Measurements from ENCODE around the gene NXPE1.
"Not testable (repeated sequence)": the region's sequence is repeated elsewhere in the genome, so short reads cannot be mapped to it uniquely, and the experiment has no call there.

NXPE1 gene

DNA sequence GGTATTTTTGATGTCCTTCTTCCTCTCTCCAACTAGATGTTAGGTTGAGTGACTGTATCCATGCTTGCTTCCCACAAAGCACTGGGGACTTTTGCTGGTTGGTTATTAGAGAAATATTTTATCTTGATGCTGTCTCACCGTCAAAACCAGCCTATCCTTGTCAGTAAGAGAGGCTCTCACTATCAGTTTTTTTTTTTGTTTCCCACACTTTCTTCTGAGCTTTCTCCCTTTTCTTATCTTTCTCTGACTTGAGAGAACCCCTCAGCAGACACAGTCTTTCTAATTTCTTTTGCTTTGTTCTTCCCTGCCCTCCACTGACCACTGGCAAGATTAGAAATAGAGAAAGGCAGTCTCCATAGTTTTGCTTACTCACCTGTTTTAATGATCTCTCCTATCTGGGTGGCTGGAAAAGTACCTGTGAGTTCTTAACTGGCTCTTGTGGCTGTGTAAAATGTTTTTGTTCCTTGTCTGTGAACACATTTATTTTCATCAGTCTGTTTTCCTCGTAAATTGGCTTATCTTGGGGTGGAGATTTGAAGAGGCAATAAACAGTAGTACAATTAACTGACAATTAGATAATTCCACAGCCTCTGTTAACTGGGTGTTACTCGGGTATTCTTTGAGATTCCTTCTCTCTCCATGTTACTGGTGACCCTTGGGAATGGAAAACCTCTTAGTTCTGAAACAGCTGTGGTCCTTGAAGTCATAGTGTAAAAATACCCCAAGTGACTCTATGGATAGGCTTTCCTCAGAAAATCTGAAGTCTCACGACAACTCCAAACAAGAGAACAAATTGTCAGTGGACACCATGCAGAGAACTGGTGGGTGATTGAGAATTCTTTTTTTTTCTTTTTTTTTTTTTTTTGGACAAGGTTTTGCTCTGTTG is at the start of gene NXPE1:
NXPE1 (minus strand) TSS at position 457 of the 886 bp plus-strand sequence. CDS start 8,680 bp downstream, outside the sequence.
- no peak for DNase-seq (ENCODE audit: low spot score)

DNA sequence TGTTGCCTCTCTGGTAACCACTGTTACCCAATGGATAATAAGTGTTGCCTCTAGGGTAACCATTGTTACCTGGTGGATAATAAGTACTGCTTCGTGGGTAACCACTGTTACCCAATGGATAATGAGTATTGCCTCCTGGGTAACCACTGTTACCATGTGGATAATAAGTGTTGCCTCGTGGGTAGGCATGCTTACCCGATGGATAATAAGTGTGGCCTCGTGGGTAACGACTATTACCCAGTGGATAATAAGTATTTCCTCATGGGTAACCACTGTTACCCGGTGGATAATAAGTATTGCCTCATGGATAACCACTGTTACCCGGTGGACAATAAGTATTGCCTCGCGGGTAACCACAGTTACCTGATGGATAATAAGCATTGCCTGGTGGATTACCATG is 49.7 kb upstream of the NXPE1 start:
- DNase-seq (ENCODE audit: low spot score), result no peak

DNA sequence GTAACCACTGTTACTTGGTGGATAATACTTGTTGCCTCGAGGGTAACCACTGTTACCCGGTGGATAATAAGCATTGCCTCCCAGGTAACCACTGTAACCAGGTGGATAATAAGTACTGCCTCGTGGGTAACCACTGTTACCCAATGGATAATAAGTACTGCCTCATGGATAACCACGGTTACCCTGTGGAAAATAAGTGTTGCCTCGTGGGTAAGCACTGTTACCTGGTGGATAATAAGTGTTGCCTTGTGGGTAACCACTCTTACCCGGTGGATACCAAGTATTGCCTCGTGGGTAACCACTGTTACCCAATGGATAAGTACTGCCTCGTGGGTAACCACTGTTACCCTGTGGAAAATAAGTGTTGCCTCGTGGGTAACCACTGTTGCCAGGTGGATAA is 48.9 kb upstream of the NXPE1 start:
- not testable (repeated sequence) for DNase-seq (ENCODE audit: low spot score)

DNA sequence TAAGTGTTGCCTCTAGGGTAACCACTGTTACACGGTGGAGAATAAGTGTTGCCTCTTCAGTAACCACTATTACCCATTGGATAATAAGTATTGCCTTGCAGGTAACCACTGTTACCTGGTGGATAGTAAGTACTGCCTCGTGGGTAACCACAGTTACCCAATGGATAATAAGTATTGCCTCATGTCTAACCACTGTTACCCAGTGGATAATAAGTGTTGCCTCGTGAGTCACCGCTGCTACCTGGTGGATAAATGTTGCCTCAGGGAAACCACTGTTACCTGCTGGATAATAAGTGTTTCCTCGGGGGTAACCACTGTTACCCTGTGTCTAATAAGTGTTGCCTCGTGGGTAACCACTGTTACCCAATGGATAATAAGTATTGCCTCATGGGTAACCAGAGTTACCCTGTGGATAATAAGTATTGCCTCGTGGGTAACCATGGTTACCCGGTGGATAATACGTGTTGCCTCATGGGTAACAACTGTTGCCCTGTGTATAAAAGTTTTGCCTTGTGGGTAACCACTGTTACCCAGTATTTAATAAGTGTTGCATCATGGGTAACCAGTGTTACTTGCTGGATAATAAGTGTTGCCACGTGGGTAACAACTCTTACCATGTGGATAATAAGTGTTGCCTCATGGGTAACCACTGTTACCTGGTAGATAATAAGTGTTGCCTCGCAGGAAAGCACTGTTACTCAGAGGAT is 48.2 kb upstream of the NXPE1 start:
- DNase-seq (ENCODE audit: low spot score), result no peak

DNA sequence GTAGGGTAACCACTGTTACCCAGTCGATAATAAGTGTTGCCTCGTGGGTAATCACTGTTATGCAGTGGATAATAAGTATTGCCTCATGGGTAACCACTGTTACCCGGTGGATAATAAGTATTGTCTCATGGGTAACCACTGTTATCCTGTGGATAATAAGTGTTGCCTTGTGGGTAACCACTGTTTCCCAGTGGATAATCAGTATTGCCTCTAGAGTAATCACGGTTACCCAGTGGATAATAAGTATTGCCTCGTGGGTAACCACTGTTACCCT is 47.1 kb upstream of the NXPE1 start:
- DNase-seq (ENCODE audit: low spot score), result not testable (repeated sequence)

DNA sequence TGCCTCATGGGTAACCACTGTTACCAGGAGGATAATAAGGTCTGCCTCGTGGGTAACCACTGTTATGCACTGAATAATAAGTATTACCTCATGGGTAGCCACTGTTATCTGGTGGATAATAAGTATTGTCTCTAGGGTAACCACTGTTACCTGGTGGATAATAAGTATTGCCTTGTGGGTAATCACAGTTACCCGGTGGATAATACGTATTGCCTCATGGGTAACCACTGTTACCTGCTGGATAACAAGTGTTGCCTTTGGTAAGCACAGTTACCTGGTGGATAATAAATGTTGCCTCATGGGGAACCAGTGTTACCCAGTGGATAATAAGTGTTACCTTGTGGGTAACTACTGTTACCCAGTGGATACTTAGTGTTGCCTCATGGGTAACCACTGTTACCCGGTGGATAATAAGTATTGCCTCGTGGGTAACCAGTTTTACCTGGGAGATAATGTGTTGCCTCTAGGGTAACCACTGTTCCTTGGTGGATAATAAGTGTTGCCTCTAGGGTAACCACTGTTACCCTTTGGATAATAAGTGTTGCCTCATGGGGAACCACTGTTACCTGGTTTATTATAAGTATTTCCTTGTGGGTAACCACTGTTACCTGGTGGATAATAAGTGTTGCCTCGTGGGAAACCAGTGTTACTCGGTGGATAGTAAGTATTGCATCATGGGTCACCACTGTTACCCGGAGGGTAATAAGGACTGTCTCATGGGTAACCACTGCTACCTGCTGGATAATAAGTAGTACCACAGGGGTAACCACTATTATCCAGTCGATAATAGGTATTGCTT is 46.5 kb upstream of the NXPE1 start:
- no peak for DNase-seq (ENCODE audit: low spot score)

DNA sequence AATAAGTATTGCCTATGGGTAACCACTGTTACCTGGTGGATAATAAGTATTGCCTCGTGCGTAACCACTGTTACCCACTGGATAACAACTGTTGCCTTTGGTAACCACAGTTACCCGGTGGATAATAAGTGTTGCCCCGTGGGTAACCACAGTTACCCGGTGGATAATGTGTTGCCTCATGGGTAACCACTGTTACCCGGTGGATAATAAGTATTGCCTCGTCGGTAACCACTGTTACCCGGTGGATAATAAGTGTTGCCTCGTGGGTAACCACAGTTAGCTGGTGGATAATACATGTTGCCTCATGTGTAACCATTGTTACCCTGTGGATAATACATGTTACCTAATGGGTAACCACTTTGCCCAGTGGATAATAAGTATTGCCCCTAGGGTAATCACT is 45.7 kb upstream of the NXPE1 start:
- DNase-seq (ENCODE audit: low spot score), result no peak

DNA sequence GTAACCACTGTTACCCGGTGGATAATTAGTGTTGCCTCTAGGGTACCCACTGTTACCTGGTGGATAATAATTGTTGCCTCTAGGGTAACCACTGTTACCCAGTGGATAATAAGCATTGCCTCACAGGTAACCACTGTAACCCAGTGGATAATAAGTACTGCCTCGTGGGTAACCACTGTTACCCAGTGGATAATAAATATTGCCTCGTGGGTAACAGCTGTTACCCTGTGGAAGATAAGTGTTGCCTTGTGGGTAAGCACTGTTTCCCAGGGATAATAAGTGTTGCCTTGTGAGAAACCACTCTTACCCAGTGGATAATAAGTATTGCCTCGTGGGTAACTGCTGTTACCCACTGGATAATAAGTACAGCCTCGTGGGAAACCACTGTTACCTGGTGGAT is 45.2 kb upstream of the NXPE1 start:
- no peak for DNase-seq (ENCODE audit: low spot score)

DNA sequence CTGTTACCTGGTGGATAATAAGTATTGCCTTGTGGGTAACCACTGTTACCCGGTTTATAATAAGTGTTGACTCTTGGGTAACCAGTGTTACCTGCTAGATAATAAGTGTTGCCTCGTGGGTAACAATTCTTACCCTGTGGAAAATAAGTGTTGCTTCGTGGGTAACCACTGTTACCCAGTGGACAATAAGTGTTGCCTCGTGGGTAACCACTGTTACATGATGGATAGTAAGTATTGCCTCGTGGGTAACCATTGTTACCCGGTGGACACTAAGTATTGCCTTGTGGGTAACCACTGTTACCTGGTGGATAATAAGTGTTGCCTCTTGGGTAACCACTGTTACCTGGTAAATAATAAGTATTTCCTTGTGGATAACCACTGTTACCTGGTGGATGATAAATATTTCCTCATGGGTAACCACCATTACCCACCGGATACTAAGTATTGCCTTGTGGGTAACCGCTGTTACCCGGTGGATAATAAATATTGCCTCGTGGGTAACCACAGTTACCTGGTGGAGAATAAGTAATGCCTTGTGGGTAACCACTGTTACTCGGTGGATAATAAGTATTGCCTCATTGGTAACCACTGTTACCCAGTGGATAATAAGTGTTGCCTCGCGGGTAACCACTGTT is 44.6 kb upstream of the NXPE1 start:
- no peak for DNase-seq (ENCODE audit: low spot score)

DNA sequence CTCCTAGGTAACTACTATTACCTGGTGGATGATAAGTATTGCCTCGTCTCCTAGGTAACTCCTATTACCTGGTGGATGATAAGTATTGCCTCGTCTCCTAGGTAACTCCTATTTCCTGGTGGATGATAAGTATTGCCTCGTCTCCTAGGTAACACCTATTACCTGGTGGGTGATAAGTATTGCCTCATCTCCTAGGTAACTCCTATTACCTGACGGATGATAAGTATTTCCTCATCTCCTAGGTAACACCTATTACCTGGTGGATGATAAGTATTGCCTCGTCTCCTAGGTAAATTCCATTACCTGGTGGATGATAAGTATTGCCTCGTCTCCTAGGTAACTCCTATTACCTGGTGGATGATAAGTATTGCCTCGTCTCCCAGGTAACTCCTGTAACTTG is 43.5 kb upstream of the NXPE1 start:
- not testable (repeated sequence) for DNase-seq (ENCODE audit: low spot score)

DNA sequence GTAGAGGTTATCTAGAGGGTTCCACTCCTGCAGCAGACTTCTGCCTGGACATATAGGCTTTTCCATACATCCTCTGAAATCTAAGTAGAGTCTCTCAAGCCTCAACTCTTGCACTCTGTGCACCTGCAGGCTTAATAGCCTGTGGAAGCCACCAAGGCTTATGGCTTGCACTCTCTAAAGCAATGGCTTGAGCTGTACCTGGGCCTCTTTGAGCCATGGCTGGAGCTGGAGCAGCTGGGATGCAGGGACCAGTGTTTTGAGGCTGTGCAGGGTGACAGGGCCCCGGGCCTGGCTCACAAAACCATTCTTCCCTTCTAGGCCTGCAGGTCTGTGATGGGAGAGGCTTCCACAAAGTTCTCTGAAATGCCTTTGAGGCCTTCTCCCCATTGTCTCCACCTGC is 38.8 kb upstream of the NXPE1 start:
- no peak for DNase-seq (ENCODE audit: low spot score)

DNA sequence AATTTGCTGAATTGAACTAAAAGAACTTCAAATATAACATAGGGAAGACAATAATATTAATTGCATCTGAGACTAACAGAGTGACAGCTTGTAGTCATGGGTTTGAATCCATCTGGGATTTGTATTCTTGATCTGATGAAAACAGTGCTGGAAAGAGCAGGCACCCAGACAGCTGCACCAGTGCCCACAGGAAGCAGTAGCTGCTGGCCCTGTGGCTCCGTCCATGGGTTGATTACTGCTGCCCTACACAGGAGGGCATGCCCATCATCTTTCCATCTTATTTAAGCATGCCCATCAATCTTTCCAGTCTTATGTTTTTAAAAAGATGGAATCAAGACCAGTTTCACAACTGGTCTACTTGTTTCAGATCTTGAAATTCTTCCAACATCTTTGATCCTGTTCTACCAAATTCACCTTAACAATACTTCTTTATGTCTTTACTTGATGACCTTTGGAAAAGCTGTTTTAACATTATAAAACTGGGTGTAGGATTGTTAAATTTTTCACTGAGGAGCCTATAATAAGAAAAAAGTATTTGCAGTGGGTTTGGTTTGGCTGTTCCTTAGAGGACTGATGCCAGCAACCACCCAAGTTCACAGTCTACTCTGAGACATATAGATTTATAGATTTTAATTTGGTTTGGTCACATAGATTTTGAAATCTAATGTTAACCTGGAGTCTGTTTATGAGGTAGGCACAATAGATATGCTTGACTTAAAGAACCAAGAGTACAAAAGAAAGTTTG is 36.7 kb upstream of the NXPE1 start:
- DNase-seq (ENCODE audit: low spot score), result no peak

DNA sequence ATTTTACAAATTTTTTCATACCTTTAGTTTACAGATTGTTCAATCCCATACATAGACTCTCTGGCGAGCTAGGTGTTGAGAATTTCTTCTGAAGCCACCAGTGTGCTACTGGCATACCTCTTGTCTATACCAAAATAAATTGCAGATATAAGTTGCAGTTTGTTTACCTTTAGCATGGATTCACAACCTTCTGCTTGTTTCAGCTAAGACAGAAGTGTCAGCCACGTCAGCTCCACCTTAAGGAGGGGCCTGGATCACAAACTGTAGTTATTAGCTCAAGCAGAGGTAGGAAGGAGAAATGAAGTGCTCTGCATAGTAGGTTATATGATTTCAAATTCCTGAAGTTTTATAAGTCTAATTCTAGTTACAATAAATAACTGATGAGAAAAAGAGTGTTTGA is 35.9 kb upstream of the NXPE1 start, which contains the start of gene NXPE4:
NXPE4 (minus strand) TSS at position 216 of the 400 bp plus-strand sequence. CDS start 1,027 bp downstream, outside the sequence.
- DNase-seq (ENCODE audit: low spot score), result no peak

DNA sequence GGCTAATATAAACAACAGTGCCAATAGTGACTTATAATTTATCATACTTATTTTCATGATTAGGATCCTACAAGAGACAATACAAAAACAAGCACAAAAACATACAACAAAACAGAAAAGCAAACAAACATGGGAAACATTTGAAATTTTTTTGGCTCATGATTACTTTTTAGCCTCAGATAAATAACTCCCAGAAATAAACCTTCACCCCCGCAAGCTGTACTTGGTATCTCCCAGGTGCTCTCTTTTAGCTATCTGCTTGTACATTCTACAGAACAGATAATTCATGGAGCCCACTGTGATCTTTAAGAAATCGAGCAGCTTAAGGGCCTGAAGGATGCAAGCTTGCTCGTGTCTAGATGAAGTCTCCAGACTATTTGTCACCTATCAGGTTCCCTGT is 35.0 kb upstream of the NXPE1 start:
- DNase-seq (ENCODE audit: low spot score), result no peak

DNA sequence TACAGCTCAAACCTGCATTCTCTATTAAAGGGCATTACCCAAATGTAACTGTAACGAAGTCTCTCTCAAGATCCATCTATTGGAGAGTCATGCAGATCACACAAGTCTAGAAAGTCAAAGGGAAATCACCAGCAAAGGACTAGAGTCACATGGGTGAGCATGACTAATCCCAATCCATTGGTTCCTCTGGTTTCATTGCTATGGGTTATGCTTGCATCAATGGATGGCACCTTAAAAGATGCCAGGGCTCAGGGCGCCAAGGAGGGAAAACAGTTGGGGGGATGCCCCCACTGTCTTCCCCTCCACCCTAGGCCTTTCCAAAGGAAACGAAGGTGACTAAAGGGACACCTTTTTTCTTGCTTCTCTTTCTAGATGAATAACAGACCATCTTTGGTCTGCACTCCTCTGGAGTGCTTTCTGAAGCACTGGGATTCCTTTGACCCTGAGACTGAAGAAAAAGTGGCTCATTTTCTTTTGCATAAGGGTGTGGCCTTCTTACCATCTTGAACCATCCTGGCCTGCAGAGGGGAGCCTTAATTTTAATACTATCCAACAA is 27.8 kb upstream of the NXPE1 start:
- no peak for DNase-seq (ENCODE audit: low spot score)

DNA sequence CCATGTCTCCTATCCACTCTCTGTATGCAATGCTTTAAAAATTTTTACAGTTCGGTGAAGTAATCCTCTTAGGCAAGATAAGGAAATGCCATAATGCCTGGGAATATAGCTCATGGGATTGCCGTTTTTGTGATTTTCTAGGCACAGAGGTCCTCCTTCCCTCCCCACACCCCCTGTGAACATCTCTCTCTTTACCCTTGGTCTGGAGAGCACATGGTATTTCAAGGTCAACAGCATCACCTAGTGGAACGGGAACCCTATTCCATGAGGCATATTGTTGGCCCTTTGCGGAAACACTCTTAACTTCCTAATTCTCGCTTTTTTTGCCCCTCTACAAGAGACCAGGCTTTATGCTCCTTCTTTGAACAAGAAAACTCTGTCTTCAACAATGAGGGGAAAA is 27.1 kb upstream of the NXPE1 start:
- DNase-seq (ENCODE audit: low spot score), result no peak

DNA sequence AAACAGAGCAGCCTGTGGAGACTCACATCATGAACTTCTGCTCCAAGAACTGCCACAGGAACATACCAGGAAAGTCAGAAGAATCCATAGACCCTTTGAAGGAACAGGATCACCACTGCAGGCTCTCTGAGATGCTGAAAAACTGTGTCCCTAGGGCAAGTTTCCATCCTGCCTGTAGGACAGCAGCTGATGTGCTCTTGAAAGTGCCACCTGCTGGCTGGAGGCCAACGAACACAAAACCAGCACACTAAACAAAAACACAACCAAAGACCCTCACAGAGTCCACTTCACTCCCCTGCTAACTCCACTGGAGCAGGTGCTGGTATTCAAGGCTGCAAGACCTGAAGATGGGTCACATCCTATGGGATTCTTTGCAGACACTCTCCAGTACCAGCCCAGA is 12.0 kb upstream of the NXPE1 start:
- DNase-seq (ENCODE audit: low spot score), result no peak

DNA sequence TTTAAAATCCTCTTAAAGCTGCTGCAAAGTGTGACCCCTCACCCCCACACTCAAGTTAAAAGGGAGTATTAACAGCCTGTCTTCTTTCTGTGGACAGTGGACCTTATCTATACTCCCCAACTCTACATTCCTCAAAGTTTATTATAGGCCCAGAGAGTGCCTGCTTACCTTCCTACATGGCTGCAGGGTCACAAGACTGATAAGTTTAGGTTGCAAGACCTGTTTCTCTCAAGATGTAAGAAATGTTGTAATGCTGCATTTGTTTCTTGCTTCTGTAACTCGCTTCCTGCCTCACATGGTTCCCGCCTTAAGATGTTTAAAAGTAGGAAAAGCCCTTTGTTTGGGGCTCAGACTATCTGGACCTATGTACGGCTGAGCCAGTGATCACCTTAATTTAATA is 10.1 kb upstream of the NXPE1 start:
- DNase-seq (ENCODE audit: low spot score), result no peak

DNA sequence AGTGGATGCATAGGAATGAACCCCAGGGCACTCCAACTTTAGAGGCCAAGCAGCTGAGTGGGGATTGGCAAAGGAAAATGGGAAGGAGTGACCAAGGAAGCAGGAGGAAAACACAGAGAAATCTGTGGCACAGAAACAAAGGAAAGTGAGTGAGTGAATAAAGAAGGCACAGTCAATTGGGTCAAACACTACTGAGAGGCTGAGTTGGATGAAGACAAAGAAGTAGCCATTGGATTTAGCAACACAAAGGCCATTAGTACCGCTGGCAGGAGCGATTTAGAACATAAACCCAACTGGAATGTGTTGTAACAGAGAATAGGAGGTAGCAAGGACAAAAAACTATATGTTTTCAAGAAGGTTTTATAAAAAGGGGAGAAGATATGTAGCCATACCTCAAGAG is 6.6 kb upstream of the NXPE1 start:
- no peak for DNase-seq (ENCODE audit: low spot score)

DNA sequence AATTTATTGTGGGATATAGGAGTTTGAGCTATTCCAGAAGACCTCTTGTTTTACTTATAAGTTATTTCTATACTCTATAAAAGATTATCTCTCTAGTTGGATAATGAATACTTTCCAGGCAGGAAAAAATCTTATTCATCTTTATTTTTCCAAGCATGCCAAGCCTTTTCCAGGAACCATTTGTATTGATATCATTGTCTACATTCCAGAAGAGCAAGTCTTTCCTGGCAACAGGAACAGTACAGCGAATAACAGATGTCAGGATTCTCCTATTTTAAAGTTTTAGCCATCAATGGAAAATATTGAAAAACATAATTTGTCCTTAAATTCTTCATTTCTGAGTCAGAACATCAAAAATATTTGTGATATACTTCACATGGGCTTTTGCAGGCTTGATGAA is 5.2 kb upstream of the NXPE1 start:
- no peak for DNase-seq (ENCODE audit: low spot score)

DNA sequence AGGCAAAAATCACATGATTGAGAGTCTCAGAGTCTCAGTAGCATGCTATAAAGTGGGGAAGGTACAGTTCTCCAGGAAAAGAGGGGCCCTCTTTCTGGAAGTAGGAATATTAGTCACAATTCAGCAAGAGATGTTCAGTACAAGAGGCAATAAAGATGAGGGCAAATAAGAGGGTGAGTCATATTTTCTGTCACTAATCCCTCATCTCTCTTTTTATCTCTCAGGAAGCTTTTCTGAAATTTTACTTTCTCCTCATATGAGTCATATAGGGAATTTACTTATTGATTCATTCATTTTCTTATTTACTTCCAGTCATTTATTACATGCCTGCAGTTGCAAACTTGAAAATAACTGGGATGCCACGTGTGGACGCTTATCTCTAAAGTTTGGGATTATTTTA is 3.4 kb upstream of the NXPE1 start:
- no peak for DNase-seq (ENCODE audit: low spot score)

Data from AG20443 (cell line).